Measurements from ENCODE around the gene ZFHX3. TPM values are rescaled to one million over a fixed set of nuclear protein-coding genes. Genes with fewer than 3 reads are reported as not detected.

ZFHX3 gene
- total RNA-seq, 1 donor from 2014 or later, result 8.3 TPM

- no peak for ATAC-seq (ENCODE audit: poor library complexity)
- intact Hi-C loops (cut with DNase I), result no loop called here
Measured at GRCh38 chr16:72840631-72841381, 207.1 kb downstream of the ZFHX3 start.

GRCh38 chr16:72838951-72839350, 209.0 kb downstream of the ZFHX3 start:
- no peak for ATAC-seq (ENCODE audit: poor library complexity)
- DNase-seq, result no peak
- intact Hi-C loops (cut with DNase I), result loop anchor here (10.0 kb wide), 2 partner anchors 306 to 366 kb away; no protein-coding TSS in a partner anchor

More at GRCh38 chr16:72840631-72841381, 207.1 kb downstream of the ZFHX3 start:
- no peak for DNase-seq

- intact Hi-C loops (cut with DNase I), result loop anchor here (10.0 kb wide), 2 partner anchors 306 to 366 kb away; no protein-coding TSS in a partner anchor
Measured at GRCh38 chr16:72838586-72838910, 209.4 kb downstream of the ZFHX3 start.

GRCh38 chr16:72837846-72838585, 209.9 kb downstream of the ZFHX3 start:
- intact Hi-C loops (cut with DNase I), result loop anchor here (10.0 kb wide), 2 partner anchors 307 to 367 kb away; no protein-coding TSS in a partner anchor
- no peak for DNase-seq

More at GRCh38 chr16:72838586-72838910, 209.4 kb downstream of the ZFHX3 start:
- no peak for DNase-seq
- ATAC-seq (ENCODE audit: poor library complexity), result no peak

GRCh38 chr16:72836985-72837384, 210.9 kb downstream of the ZFHX3 start:
- DNase-seq, result no peak
- intact Hi-C loops (cut with DNase I), result loop anchor here (10.0 kb wide), 2 partner anchors 308 to 368 kb away; no protein-coding TSS in a partner anchor
- no peak for ATAC-seq (ENCODE audit: poor library complexity)

More at GRCh38 chr16:72837846-72838585, 209.9 kb downstream of the ZFHX3 start:
- no peak for ATAC-seq (ENCODE audit: poor library complexity)

- ATAC-seq (ENCODE audit: poor library complexity) (no peak), DNase-seq (no peak)
- intact Hi-C loops (cut with DNase I), result loop anchor here (10.0 kb wide), 2 partner anchors 309 to 369 kb away; no protein-coding TSS in a partner anchor
Measured at GRCh38 chr16:72836181-72836580, 211.7 kb downstream of the ZFHX3 start.

- no peak for DNase-seq
- intact Hi-C loops (cut with DNase I), result loop anchor here (10.0 kb wide), 2 partner anchors 310 to 370 kb away; no protein-coding TSS in a partner anchor
- no peak for ATAC-seq (ENCODE audit: poor library complexity)
Measured at GRCh38 chr16:72835086-72835485, 212.8 kb downstream of the ZFHX3 start.

- ATAC-seq (ENCODE audit: poor library complexity) (no peak), DNase-seq (no peak)
- intact Hi-C loops (cut with DNase I), result loop anchor here (10.0 kb wide), 2 partner anchors 310 to 370 kb away; no protein-coding TSS in a partner anchor
Measured at GRCh38 chr16:72834499-72834898, 213.4 kb downstream of the ZFHX3 start.

- intact Hi-C loops (cut with DNase I), result loop anchor here (10.0 kb wide), 2 partner anchors 311 to 371 kb away; no protein-coding TSS in a partner anchor
- DNase-seq (no peak), ATAC-seq (ENCODE audit: poor library complexity) (no peak)
Measured at GRCh38 chr16:72833969-72834368, 214.0 kb downstream of the ZFHX3 start.

- ATAC-seq (ENCODE audit: poor library complexity) (no peak), DNase-seq (no peak)
- intact Hi-C loops (cut with DNase I), result loop anchor here (10.0 kb wide), 2 partner anchors 311 to 371 kb away; no protein-coding TSS in a partner anchor
Measured at GRCh38 chr16:72833482-72833881, 214.4 kb downstream of the ZFHX3 start.

GRCh38 chr16:72832621-72833248, 215.2 kb downstream of the ZFHX3 start:
- DNase-seq (peak; percentile 90), ATAC-seq (ENCODE audit: poor library complexity) (peak; percentile 95)
- intact Hi-C loops (cut with DNase I), result loop anchor here (10.0 kb wide), 2 partner anchors 312 to 372 kb away; no protein-coding TSS in a partner anchor

GRCh38 chr16:72829846-72830775, 217.8 kb downstream of the ZFHX3 start:
- DNase-seq (no peak), ATAC-seq (ENCODE audit: poor library complexity) (no peak)
- intact Hi-C loops (cut with DNase I), result loop anchor here (10.0 kb wide), 2 partner anchors 315 to 375 kb away; no protein-coding TSS in a partner anchor

- intact Hi-C loops (cut with DNase I), result no loop called here
- ATAC-seq (ENCODE audit: poor library complexity) (no peak), DNase-seq (no peak)
Measured at GRCh38 chr16:72827866-72828265, 220.1 kb downstream of the ZFHX3 start.

- intact Hi-C loops (cut with DNase I), result no loop called here
- DNase-seq (no peak), ATAC-seq (ENCODE audit: poor library complexity) (no peak)
Measured at GRCh38 chr16:72825912-72826621, 221.9 kb downstream of the ZFHX3 start.

GRCh38 chr16:72824761-72825160, 223.2 kb downstream of the ZFHX3 start:
- intact Hi-C loops (cut with DNase I), result no loop called here
- no peak for ATAC-seq (ENCODE audit: poor library complexity)

GRCh38 chr16:72824027-72824426, 223.9 kb downstream of the ZFHX3 start:
- intact Hi-C loops (cut with DNase I), result no loop called here
- DNase-seq (no peak), ATAC-seq (ENCODE audit: poor library complexity) (no peak)

More at GRCh38 chr16:72824761-72825160, 223.2 kb downstream of the ZFHX3 start:
- DNase-seq, result no peak

All from Right ventricle myocardium superior (tissue), 1 donor.